ENCODE results near the gene ZNF10.

- TF ChIP-seq CTCF (IDR thresholded peaks at IDR 0.05) (no peak), POLR2A (IDR thresholded peaks at IDR 0.05) (no peak)
Measured at GRCh38 chr12:133107121-133107520, 23.3 kb upstream of the ZNF10 start.
